ENCODE results near the gene CDH13.

The CDH13 gene

GRCh38 chr16:82657239-82657638 is 30.5 kb downstream of the CDH13 start:
- no peak overlapping the region for H3K27ac ChIP-seq (replicated peaks)
- no peak for TF ChIP-seq REST (IDR thresholded peaks at IDR 0.05; ENCODE audit: insufficient replicate concordance, low read depth)
- TF ChIP-seq GABPA (IDR thresholded peaks at IDR 0.05; ENCODE audit: low read depth), result no peak
- TF ChIP-seq POLR2AphosphoS5 (IDR thresholded peaks at IDR 0.05; ENCODE audit: low read depth), result no peak
- TF ChIP-seq, protein P1, sequence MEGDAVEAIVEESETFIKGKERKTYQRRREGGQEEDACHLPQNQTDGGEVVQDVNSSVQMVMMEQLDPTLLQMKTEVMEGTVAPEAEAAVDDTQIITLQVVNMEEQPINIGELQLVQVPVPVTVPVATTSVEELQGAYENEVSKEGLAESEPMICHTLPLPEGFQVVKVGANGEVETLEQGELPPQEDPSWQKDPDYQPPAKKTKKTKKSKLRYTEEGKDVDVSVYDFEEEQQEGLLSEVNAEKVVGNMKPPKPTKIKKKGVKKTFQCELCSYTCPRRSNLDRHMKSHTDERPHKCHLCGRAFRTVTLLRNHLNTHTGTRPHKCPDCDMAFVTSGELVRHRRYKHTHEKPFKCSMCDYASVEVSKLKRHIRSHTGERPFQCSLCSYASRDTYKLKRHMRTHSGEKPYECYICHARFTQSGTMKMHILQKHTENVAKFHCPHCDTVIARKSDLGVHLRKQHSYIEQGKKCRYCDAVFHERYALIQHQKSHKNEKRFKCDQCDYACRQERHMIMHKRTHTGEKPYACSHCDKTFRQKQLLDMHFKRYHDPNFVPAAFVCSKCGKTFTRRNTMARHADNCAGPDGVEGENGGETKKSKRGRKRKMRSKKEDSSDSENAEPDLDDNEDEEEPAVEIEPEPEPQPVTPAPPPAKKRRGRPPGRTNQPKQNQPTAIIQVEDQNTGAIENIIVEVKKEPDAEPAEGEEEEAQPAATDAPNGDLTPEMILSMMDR (IDR thresholded peaks at IDR 0.05; ENCODE audit: insufficient read depth, low read length), result no peak
- no peak for TF ChIP-seq SPI1 (IDR thresholded peaks at IDR 0.05; ENCODE audit: borderline replicate concordance, low read depth)
- no peaks in the 10 kb centered on the region for H3K27me3 ChIP-seq (ENCODE audit: insufficient read depth, poor library complexity, severe bottlenecking)
- no peak overlapping the region for H3K4me3 ChIP-seq (replicated peaks; ENCODE audit: insufficient read depth, low read length)
- no peak for DNase-seq (ENCODE audit: low read depth in 1 of 2, low spot score in 1 of 2)

GRCh38 chr16:82657786-82658185 is 31.0 kb downstream of the CDH13 start:
- no peak for DNase-seq (ENCODE audit: low read depth in 1 of 2, low spot score in 1 of 2)
- Histone ChIP-seq H3K27ac (replicated peaks) (no peak overlapping the region), H3K4me3 (replicated peaks; ENCODE audit: insufficient read depth, low read length) (no peak overlapping the region), H3K27me3 (ENCODE audit: insufficient read depth, poor library complexity, severe bottlenecking) (no peaks in the 10 kb centered on the region)
- TF ChIP-seq REST (IDR thresholded peaks at IDR 0.05; ENCODE audit: insufficient replicate concordance, low read depth) (no peak), POLR2AphosphoS5 (IDR thresholded peaks at IDR 0.05; ENCODE audit: low read depth) (no peak), GABPA (IDR thresholded peaks at IDR 0.05; ENCODE audit: low read depth) (no peak), SPI1 (IDR thresholded peaks at IDR 0.05; ENCODE audit: borderline replicate concordance, low read depth) (no peak)
- TF ChIP-seq, protein P1 (IDR thresholded peaks at IDR 0.05; ENCODE audit: insufficient read depth, low read length), result no peak

DNA sequence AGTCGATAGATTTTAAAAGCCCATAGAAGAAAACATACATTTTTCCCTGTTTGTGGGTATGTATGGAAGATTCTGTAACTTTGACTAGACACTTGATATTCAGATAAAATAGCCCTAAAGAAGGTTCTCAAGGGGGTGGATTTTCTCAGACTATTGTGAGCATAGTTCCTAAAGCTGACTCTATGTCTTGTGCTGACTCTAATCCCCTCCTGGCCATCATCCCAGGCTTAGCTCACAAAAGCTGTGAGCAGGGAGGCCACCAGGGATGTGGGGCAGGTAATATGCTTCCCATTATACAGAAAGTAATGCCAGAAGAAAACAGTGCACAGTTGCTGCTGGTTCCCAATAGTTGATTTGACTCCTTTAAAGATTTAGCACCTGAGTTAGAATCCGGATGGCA is 32.0 kb downstream of the CDH13 start:
- Histone ChIP-seq H3K27me3 (ENCODE audit: insufficient read depth, poor library complexity, severe bottlenecking) (no peaks in the 10 kb centered on the region), H3K4me3 (replicated peaks; ENCODE audit: insufficient read depth, low read length) (no peak overlapping the region), H3K27ac (replicated peaks) (no peak overlapping the region)
- TF ChIP-seq, protein P1 (IDR thresholded peaks at IDR 0.05; ENCODE audit: insufficient read depth, low read length), result no peak
- TF ChIP-seq POLR2AphosphoS5 (IDR thresholded peaks at IDR 0.05; ENCODE audit: low read depth) (no peak), SPI1 (IDR thresholded peaks at IDR 0.05; ENCODE audit: borderline replicate concordance, low read depth) (no peak), REST (IDR thresholded peaks at IDR 0.05; ENCODE audit: insufficient replicate concordance, low read depth) (no peak), GABPA (IDR thresholded peaks at IDR 0.05; ENCODE audit: low read depth) (no peak)
- no peak for DNase-seq (ENCODE audit: low read depth in 1 of 2, low spot score in 1 of 2)
